K562 (cell line): ENCODE data around the gene ADORA2B. TPM values are rescaled to one million over a fixed set of nuclear protein-coding genes. Genes with fewer than 3 reads are reported as not detected.

Source experiments
- CCNT2 ChIP-seq: IDR thresholded peaks from 2 replicates; pipeline ENCODE4 v1.6.1; 2011; ENCODE audit warnings: borderline replicate concordance, low read depth, mild to moderate bottlenecking, moderate library complexity, mixed read lengths, low read length; ENCODE audit not compliant: insufficient read length; ENCODE audit errors: extremely low read depth
- HIVEP1 ChIP-seq: fragments of 250-450 bp; sonication (Bioruptor Pico); IDR thresholded peaks from 2 replicates; pipeline ENCODE4 v1.4.0; 2020; ENCODE audit warnings: mild to moderate bottlenecking
- HMBOX1 ChIP-seq: sonication (generic); IDR thresholded peaks from 2 replicates; pipeline ENCODE4 v1.6.1; 2016
- MTA1 ChIP-seq: fragments of 450-650 bp; IDR thresholded peaks from 2 replicates; pipeline ENCODE4 v1.6.1; 2017; ENCODE audit warnings: borderline replicate concordance
- NFE2 ChIP-seq: IDR thresholded peaks from 2 replicates; pipeline ENCODE4 v1.6.1; 2014; ENCODE audit warnings: antibody characterized with exemption, low read depth
- SP2 ChIP-seq: IDR thresholded peaks from 2 replicates; pipeline ENCODE4 v1.6.1; 2011; ENCODE audit warnings: mild to moderate bottlenecking, low read depth, low read length, moderate library complexity; ENCODE audit not compliant: poor library complexity, severe bottlenecking; ENCODE audit errors: extremely low read depth
- TARDBP ChIP-seq: fragments of 450-650 bp; IDR thresholded peaks from 2 replicates; pipeline ENCODE4 v1.6.1; 2016
- ZBTB11 ChIP-seq, 3 experiments: fragments of 200-800 bp in 1 of 3; fragments of 250-450 bp in 1 of 3; fragments of 450-650 bp in 1 of 3; sonication (Bioruptor Pico) in 1 of 3; sonication (Bioruptor generic) in 1 of 3; formaldehyde crosslinking in 1 of 3; IDR thresholded peaks; 2 replicates each; pipeline versions ENCODE4 v1.6.1 to v1.8.0; 2016 to 2022; ENCODE audit warnings: mild to moderate bottlenecking in 2 of 3, missing genetic modification characterization in 2 of 3, missing compliant biosample characterization in 1 of 3, moderate library complexity in 1 of 3
- ZNF445 ChIP-seq: fragments of 250-450 bp; sonication (Bioruptor Pico); IDR thresholded peaks from 2 replicates; pipeline ENCODE4 v1.4.0; 2020; ENCODE audit warnings: low read depth, mild to moderate bottlenecking, moderate library complexity
- ZNF586 ChIP-seq: fragments of 450-650 bp; formaldehyde crosslinking; conservative IDR thresholded peaks from 2 replicates; pipeline ENCODE4 v1.4.0; 2020; ENCODE audit warnings: mild to moderate bottlenecking, moderate library complexity
- polyA plus RNA-seq, 8 experiments: library from polyadenylated mRNA; depleted of rRNA in 4 of 8; stranded (reverse) in 5 of 8; unstranded in 3 of 8; fragments of >200 nt; fragmentation: Nextera tagmentation in 2 of 8; fragmentation: Illumina TruSeq in 1 of 8; extraction: Ambion mirVana in 2 of 8; extraction: Trizol in 1 of 8; gene quantifications; 2 replicates each; pipeline versions ENCODE4 v1.2.1 to v1.2.3, GENCODE V29; 2011 to 2014; ENCODE audit warnings: inconsistent platforms in 1 of 8, missing spikeins in 1 of 8
- total RNA-seq, 7 experiments: library from RNA; depleted of rRNA in 6 of 7; stranded (reverse); fragments of >200 nt in 6 of 7; fragmentation: Illumina TruSeq in 2 of 7; extraction: Trizol in 2 of 7; gene quantifications; 2 replicates each; pipeline versions ENCODE4 v1.2.1 to v1.2.3, GENCODE V29; 2011 to 2021; ENCODE audit warnings: low replicate concordance in 1 of 7
- TF ChIP-seq, protein P1 (sequence below): IDR thresholded peaks from 2 replicates; pipeline ENCODE4 v1.6.1; 2014; ENCODE audit warnings: antibody characterized with exemption
- TF ChIP-seq, protein P2 (sequence below): fragments of 250-450 bp; sonication (Bioruptor Pico); IDR thresholded peaks from 2 replicates; pipeline ENCODE4 v1.5.0; 2021

The ADORA2B gene
- total and polyA plus RNA-seq, 9 of the 15 experiments (the other 6 are each of a cell fraction or from before 2014, with no cell fraction given), result 6.4 to 16.6 (median 10.5) TPM

- TF ChIP-seq HMBOX1 (0 out of 2 replicates have a peak, but pooled peaks have one; percentile 20), TARDBP (no peak), MTA1 (no peak), CCNT2 (no peak), HIVEP1 (CRISPR knock-in tag) (no peak), ZNF445 (CRISPR knock-in tag) (no peak), ZNF586 (no peak), NFE2 (no peak), SP2 (no peak), ZBTB11 (CRISPR knock-in tag; IDR thresholded peaks at IDR 0.05) (0 out of 6 replicates have a peak, but pooled peaks of 1 of the 3 experiments have one; percentile 25)
- TF ChIP-seq, protein P1, sequence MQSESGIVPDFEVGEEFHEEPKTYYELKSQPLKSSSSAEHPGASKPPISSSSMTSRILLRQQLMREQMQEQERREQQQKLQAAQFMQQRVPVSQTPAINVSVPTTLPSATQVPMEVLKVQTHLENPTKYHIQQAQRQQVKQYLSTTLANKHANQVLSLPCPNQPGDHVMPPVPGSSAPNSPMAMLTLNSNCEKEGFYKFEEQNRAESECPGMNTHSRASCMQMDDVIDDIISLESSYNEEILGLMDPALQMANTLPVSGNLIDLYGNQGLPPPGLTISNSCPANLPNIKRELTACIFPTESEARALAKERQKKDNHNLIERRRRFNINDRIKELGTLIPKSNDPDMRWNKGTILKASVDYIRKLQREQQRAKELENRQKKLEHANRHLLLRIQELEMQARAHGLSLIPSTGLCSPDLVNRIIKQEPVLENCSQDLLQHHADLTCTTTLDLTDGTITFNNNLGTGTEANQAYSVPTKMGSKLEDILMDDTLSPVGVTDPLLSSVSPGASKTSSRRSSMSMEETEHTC, result no peak
- TF ChIP-seq, protein P2, sequence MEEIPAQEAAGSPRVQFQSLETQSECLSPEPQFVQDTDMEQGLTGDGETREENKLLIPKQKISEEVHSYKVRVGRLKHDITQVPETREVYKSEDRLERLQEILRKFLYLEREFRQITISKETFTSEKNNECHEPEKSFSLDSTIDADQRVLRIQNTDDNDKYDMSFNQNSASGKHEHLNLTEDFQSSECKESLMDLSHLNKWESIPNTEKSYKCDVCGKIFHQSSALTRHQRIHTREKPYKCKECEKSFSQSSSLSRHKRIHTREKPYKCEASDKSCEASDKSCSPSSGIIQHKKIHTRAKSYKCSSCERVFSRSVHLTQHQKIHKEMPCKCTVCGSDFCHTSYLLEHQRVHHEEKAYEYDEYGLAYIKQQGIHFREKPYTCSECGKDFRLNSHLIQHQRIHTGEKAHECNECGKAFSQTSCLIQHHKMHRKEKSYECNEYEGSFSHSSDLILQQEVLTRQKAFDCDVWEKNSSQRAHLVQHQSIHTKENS (CRISPR knock-in tag), result no peak
Observed at GRCh38 chr17:15978606-15979005, 33.7 kb downstream of the ADORA2B start (continued).
